Keratinocyte (primary cell): Measurements from ENCODE around the gene ADGRD1. TPM values are rescaled to one million over a fixed set of nuclear protein-coding genes. Genes with fewer than 3 reads are reported as not detected.

Experiments
- DNase-seq: peaks from one replicate; pipeline ENCODE4 v3.0.0-alpha.2; 2011; ENCODE audit warnings: low read depth, missing footprints, low spot score
- FAIRE-seq: peaks from 2 replicates; lab custom pipeline; 2011; peaks lifted over from hg19 to GRCh38; lab: Jason Lieb, UNC
- H2AFZ ChIP-seq: 2 replicates; pipeline ENCODE4 v1.6.0; 2012; ENCODE audit warnings: low read length, control low read depth, inconsistent platforms; ENCODE audit not compliant: control insufficient read depth
- H3K27ac ChIP-seq: 2 replicates; pipeline ENCODE4 v1.5.1; 2011; ENCODE audit warnings: low read length; ENCODE audit not compliant: control insufficient read depth, insufficient read depth
- H3K27me3 ChIP-seq: 3 replicates; pipeline ENCODE4 v1.6.0; 2011; ENCODE audit warnings: low read length; ENCODE audit not compliant: control insufficient read depth, insufficient read depth; ENCODE audit errors: extremely low read depth
- H3K36me3 ChIP-seq, 2 experiments: 2 replicates in 1 of 2; 3 replicates in 1 of 2; pipeline ENCODE4 v1.5.1; 2011; ENCODE audit warnings: low read length in 2 of 2, mild to moderate bottlenecking in 1 of 2; ENCODE audit not compliant: control insufficient read depth in 2 of 2, insufficient read depth in 2 of 2; ENCODE audit errors: extremely low read depth in 1 of 2
- H3K4me1 ChIP-seq: 3 replicates; pipeline ENCODE4 v1.5.1; 2011; ENCODE audit warnings: low read length; ENCODE audit not compliant: control insufficient read depth, insufficient read depth; ENCODE audit errors: extremely low read depth
- H3K4me2 ChIP-seq: 3 replicates; pipeline ENCODE4 v1.6.0; 2011; ENCODE audit warnings: low read depth, low read length; ENCODE audit not compliant: control insufficient read depth, insufficient read depth; ENCODE audit errors: extremely low read depth
- H3K4me3 ChIP-seq, 3 experiments: fragments of 200-600 bp in 1 of 3; sonication (generic) in 1 of 3; 2 replicates in 2 of 3; 3 replicates in 1 of 3; pipeline ENCODE4 v1.5.1; 2011 to 2016; ENCODE audit warnings: low read length in 3 of 3, mild to moderate bottlenecking in 3 of 3, control low read depth in 2 of 3, inconsistent platforms in 1 of 3, low read depth in 1 of 3, mixed read lengths in 1 of 3, mixed run types in 1 of 3, moderate library complexity in 1 of 3; ENCODE audit not compliant: control insufficient read depth in 2 of 3, insufficient read depth in 2 of 3; ENCODE audit errors: extremely low read depth in 1 of 3
- H3K79me2 ChIP-seq: 2 replicates; pipeline ENCODE4 v1.6.0; 2012; ENCODE audit warnings: low read length; ENCODE audit not compliant: control insufficient read depth, insufficient read depth
- H3K9ac ChIP-seq: 3 replicates; pipeline ENCODE4 v1.6.0; 2011; ENCODE audit warnings: low read length; ENCODE audit not compliant: control insufficient read depth, insufficient read depth; ENCODE audit errors: extremely low read depth
- H3K9me1 ChIP-seq: 3 replicates; pipeline ENCODE4 v1.6.0; 2011; ENCODE audit warnings: low read length; ENCODE audit not compliant: control insufficient read depth, insufficient read depth; ENCODE audit errors: extremely low read depth
- H3K9me3 ChIP-seq: 2 replicates; pipeline ENCODE4 v1.5.1; 2012; ENCODE audit warnings: low read depth, low read length; ENCODE audit not compliant: control insufficient read depth
- H4K20me1 ChIP-seq: 3 replicates; pipeline ENCODE4 v1.6.0; 2011; ENCODE audit warnings: low read length; ENCODE audit not compliant: control insufficient read depth, insufficient read depth; ENCODE audit errors: extremely low read depth
- EZH2 ChIP-seq: IDR thresholded peaks from one replicate; pipeline ENCODE4 v1.6.1; 2012; ENCODE audit warnings: inconsistent platforms, mild to moderate bottlenecking, low read length, moderate library complexity
- dilution Hi-C: fragments of 300-500 bp; cut with MboI; formaldehyde crosslinking; loops from one replicate; pipeline ENCODE4 v1.7.0; 2020; ENCODE audit warnings: low sequenced_read_pairs; ENCODE audit not compliant: extremely low pct_ligation_motif_present
- polyA plus RNA-seq, 5 experiments: library from polyadenylated mRNA; depleted of rRNA in 3 of 5; stranded (reverse) in 3 of 5; stranded (forward) in 1 of 5; unstranded in 1 of 5; fragments of >200 nt; gene quantifications; 1 replicate in 1 of 5; 2 replicates in 3 of 5; 3 replicates in 1 of 5; pipeline versions ENCODE4 v1.2.1 to v1.2.3, GENCODE V29; 2011 to 2012; ENCODE audit warnings: missing spikeins in 2 of 5, low read depth in 1 of 5, low replicate concordance in 1 of 5
- TF ChIP-seq, protein P1 (sequence below), 3 experiments: IDR thresholded peaks in 1 of 3; conservative IDR thresholded peaks in 1 of 3; optimal IDR thresholded peaks in 1 of 3; 2 replicates in 2 of 3; 3 replicates in 1 of 3; pipeline versions ENCODE3 to v1.5.1; 2011; ENCODE audit warnings: low read length in 3 of 3, mild to moderate bottlenecking in 3 of 3, moderate library complexity in 2 of 3, control low read depth in 1 of 3, inconsistent platforms in 1 of 3; ENCODE audit not compliant: insufficient read depth in 2 of 3; ENCODE audit errors: extremely low read depth in 1 of 3

ADGRD1 gene
- polyA plus RNA-seq, 1 donor (not counting 4 experiments of a cell fraction or from before 2014, with no cell fraction given), result not detected

DNA sequence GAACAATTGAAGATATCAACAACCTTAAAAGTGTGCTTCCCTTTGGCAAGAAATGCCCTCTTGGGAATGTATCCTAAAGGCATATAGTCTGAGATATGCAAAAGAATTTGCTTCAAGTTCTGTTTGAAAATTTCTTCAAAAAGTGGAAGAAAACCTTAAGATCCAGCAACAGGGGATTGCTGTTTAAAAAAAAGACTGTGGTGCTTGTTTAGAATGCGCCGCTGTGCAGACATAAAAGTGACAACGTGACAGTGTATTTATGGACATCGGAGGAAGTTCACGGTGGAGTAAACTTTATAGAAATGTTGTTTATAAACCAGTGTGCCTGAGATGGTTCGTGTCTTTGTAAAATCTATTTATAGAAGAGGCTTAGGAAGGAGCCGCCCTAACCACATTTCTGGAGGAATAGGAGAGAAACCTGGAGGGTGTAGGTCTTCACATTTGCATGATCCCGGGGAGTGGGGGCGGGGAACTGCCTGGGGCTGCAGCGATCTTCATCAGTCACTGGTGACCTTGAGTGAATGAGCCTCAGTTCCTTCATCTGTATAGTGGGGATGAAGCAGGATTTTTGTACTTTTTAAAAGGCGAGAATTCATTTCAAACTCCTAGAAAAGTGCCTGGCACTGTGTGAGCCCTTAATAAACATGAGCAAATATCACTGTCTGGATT, 27.5 kb downstream of the ADGRD1 start:
- H3K4me1 ChIP-seq, result no peaks in the 10 kb centered on the region
- dilution Hi-C loops, result no loop called here
- H3K9ac ChIP-seq, result no peak overlapping the region
- no peak overlapping the region for H3K27ac ChIP-seq
- DNase-seq (no peak), FAIRE-seq (no peak)
- no peak overlapping the region for H2AFZ ChIP-seq
- no peaks in the 10 kb centered on the region for H3K79me2 ChIP-seq
- no peaks in the 10 kb centered on the region for H3K36me3 ChIP-seq
- H3K9me3 ChIP-seq, result no peaks in the 10 kb centered on the region
- TF ChIP-seq, protein P1, sequence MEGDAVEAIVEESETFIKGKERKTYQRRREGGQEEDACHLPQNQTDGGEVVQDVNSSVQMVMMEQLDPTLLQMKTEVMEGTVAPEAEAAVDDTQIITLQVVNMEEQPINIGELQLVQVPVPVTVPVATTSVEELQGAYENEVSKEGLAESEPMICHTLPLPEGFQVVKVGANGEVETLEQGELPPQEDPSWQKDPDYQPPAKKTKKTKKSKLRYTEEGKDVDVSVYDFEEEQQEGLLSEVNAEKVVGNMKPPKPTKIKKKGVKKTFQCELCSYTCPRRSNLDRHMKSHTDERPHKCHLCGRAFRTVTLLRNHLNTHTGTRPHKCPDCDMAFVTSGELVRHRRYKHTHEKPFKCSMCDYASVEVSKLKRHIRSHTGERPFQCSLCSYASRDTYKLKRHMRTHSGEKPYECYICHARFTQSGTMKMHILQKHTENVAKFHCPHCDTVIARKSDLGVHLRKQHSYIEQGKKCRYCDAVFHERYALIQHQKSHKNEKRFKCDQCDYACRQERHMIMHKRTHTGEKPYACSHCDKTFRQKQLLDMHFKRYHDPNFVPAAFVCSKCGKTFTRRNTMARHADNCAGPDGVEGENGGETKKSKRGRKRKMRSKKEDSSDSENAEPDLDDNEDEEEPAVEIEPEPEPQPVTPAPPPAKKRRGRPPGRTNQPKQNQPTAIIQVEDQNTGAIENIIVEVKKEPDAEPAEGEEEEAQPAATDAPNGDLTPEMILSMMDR (optimal IDR thresholded peaks at IDR 0.05 in 1 of 3, IDR thresholded peaks at IDR 0.05 in 1 of 3, conservative IDR thresholded peaks at IDR 0.05 in 1 of 3; ENCODE audit: extremely low read depth in 1 of 3, insufficient read depth in 2 of 3, low read length in 3 of 3), result no peak
- TF ChIP-seq EZH2, result no peak
- no peaks in the 10 kb centered on the region for H3K27me3 ChIP-seq
- no peaks in the 10 kb centered on the region for H3K9me1 ChIP-seq
- no peak overlapping the region for H3K4me3 ChIP-seq
- no peaks in the 10 kb centered on the region for H4K20me1 ChIP-seq
- no peak overlapping the region for H3K4me2 ChIP-seq

DNA sequence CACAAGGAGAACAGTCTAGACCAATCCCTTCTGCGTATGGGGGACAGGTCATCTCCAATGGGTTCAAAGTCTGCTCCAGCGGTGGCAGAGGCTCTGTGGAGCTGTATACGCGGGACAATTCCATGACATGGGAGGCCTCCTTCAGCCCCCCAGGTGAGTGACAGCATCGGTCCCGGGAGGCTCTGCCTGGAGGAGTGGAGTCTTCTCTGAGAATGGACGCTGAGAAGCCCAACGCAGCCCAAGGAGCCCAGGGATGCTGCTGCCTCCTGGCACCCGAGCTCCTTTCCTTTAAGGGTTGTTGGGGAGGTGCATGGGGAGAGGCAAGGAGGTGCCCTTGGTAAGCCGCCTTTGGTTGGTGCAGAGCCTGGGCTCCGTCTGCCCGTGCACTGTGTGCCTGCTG, 28.2 kb downstream of the ADGRD1 start:
- Histone ChIP-seq H3K36me3 (no peaks in the 10 kb centered on the region), H4K20me1 (no peaks in the 10 kb centered on the region), H3K4me3 (no peak overlapping the region), H3K9me1 (no peaks in the 10 kb centered on the region), H3K9me3 (no peaks in the 10 kb centered on the region), H3K27me3 (no peaks in the 10 kb centered on the region), H3K4me2 (no peak overlapping the region), H3K79me2 (no peaks in the 10 kb centered on the region), H3K4me1 (no peaks in the 10 kb centered on the region), H2AFZ (no peak overlapping the region), H3K9ac (no peak overlapping the region), H3K27ac (no peak overlapping the region)
- TF ChIP-seq, protein P1 (optimal IDR thresholded peaks at IDR 0.05 in 1 of 3, IDR thresholded peaks at IDR 0.05 in 1 of 3, conservative IDR thresholded peaks at IDR 0.05 in 1 of 3; ENCODE audit: extremely low read depth in 1 of 3, insufficient read depth in 2 of 3, low read length in 3 of 3), result no peak
- no peak for TF ChIP-seq EZH2
- no peak for FAIRE-seq
- dilution Hi-C loops, result no loop called here
- no peak for DNase-seq
